K562 (cell line): ENCODE data around the gene ZNF740. TPM values are rescaled to one million over a fixed set of nuclear protein-coding genes. Genes with fewer than 3 reads are reported as not detected.

ENCODE experiments used
- CBX3 ChIP-seq, 2 experiments: IDR thresholded peaks; 1 replicate in 1 of 2; 2 replicates in 1 of 2; pipeline ENCODE4 v1.6.1; 2012; ENCODE audit warnings: inconsistent platforms in 2 of 2, low read length in 2 of 2, borderline replicate concordance in 1 of 2, control low read depth in 1 of 2
- CCNT2 ChIP-seq: IDR thresholded peaks from 2 replicates; pipeline ENCODE4 v1.6.1; 2011; ENCODE audit warnings: borderline replicate concordance, low read depth, mild to moderate bottlenecking, moderate library complexity, mixed read lengths, low read length; ENCODE audit not compliant: insufficient read length; ENCODE audit errors: extremely low read depth
- CREB1 ChIP-seq, 2 experiments: sonication (generic) in 1 of 2; formaldehyde crosslinking in 1 of 2; IDR thresholded peaks; 2 replicates each; pipeline versions ENCODE4 v1.6.1 to v1.8.0; 2012 to 2022; ENCODE audit warnings: inconsistent platforms in 1 of 2, mild to moderate bottlenecking in 1 of 2, missing genetic modification reagents in 1 of 2, moderate library complexity in 1 of 2
- FOXA3 ChIP-seq, 2 experiments: fragments of 450-650 bp in 1 of 2; sonication (generic) in 1 of 2; formaldehyde crosslinking; IDR thresholded peaks in 1 of 2; conservative IDR thresholded peaks in 1 of 2; 2 replicates each; pipeline versions ENCODE4 v1.4.0 to v1.8.0; 2020 to 2022; ENCODE audit warnings: mild to moderate bottlenecking in 2 of 2, missing genetic modification reagents in 1 of 2
- FOXO4 ChIP-seq: fragments of 450-650 bp; formaldehyde crosslinking; IDR thresholded peaks from 2 replicates; pipeline ENCODE4 v1.4.0; 2020; ENCODE audit warnings: mild to moderate bottlenecking, moderate library complexity
- GTF2A2 ChIP-seq: IDR thresholded peaks from 2 replicates; pipeline ENCODE4 v1.6.1; 2016; ENCODE audit warnings: mild to moderate bottlenecking, missing genetic modification characterization, missing compliant biosample characterization
- HCFC1 ChIP-seq: IDR thresholded peaks from 2 replicates; pipeline ENCODE4 v1.6.1; 2012; ENCODE audit warnings: low read depth, low read length, improper control_type of control experiment
- KLF6 ChIP-seq: fragments of 250-450 bp; sonication (Bioruptor Pico); IDR thresholded peaks from 2 replicates; pipeline ENCODE4 v1.4.0; 2020; ENCODE audit warnings: mild to moderate bottlenecking, moderate library complexity, borderline replicate concordance
- LARP7 ChIP-seq: fragments of 450-650 bp; IDR thresholded peaks from 2 replicates; pipeline ENCODE4 v1.6.1; 2016
- RB1 ChIP-seq: fragments of 450-650 bp; IDR thresholded peaks from 2 replicates; pipeline ENCODE4 v1.6.1; 2017; ENCODE audit warnings: low read depth, mild to moderate bottlenecking
- SAP30 ChIP-seq: fragments of 200-600 bp; sonication (generic); IDR thresholded peaks from 2 replicates; pipeline ENCODE4 v1.6.1; 2012; ENCODE audit warnings: borderline replicate concordance, low read depth, mild to moderate bottlenecking, moderate library complexity, low read length, control low read depth, inconsistent platforms; ENCODE audit not compliant: insufficient read depth, poor library complexity, severe bottlenecking
- SP2 ChIP-seq: IDR thresholded peaks from 2 replicates; pipeline ENCODE4 v1.6.1; 2011; ENCODE audit warnings: mild to moderate bottlenecking, low read depth, low read length, moderate library complexity; ENCODE audit not compliant: poor library complexity, severe bottlenecking; ENCODE audit errors: extremely low read depth
- TCF3 ChIP-seq: sonication (generic); formaldehyde crosslinking; IDR thresholded peaks from 2 replicates; pipeline ENCODE4 v1.4.0; 2020; ENCODE audit warnings: mild to moderate bottlenecking, missing genetic modification reagents
- TCFL5 ChIP-seq: fragments of 250-450 bp; sonication (Bioruptor Pico); conservative IDR thresholded peaks from 2 replicates; pipeline ENCODE4 v1.6.1; 2021; ENCODE audit warnings: mild to moderate bottlenecking, moderate library complexity, matching md5 sums
- ZBTB11 ChIP-seq, 3 experiments: fragments of 200-800 bp in 1 of 3; fragments of 250-450 bp in 1 of 3; fragments of 450-650 bp in 1 of 3; sonication (Bioruptor Pico) in 1 of 3; sonication (Bioruptor generic) in 1 of 3; formaldehyde crosslinking in 1 of 3; IDR thresholded peaks; 2 replicates each; pipeline versions ENCODE4 v1.6.1 to v1.8.0; 2016 to 2022; ENCODE audit warnings: mild to moderate bottlenecking in 2 of 3, missing genetic modification characterization in 2 of 3, missing compliant biosample characterization in 1 of 3, moderate library complexity in 1 of 3
- ZNF217 ChIP-seq: sonication (generic); formaldehyde crosslinking; IDR thresholded peaks from 2 replicates; pipeline ENCODE4 v1.8.0; 2022; ENCODE audit warnings: mild to moderate bottlenecking, missing genetic modification reagents
- ZNF274 ChIP-seq: IDR thresholded peaks from 2 replicates; pipeline ENCODE4 v1.6.1; 2011; ENCODE audit warnings: low read depth, mild to moderate bottlenecking, low read length, moderate library complexity, borderline replicate concordance
- ZNF395 ChIP-seq: fragments of 200-800 bp; sonication (Bioruptor generic); IDR thresholded peaks from 2 replicates; pipeline ENCODE4 v1.6.1; 2017; ENCODE audit warnings: missing genetic modification characterization, missing compliant biosample characterization
- ZNF707 ChIP-seq: fragments of 250-450 bp; sonication (Bioruptor Pico); conservative IDR thresholded peaks from 2 replicates; pipeline ENCODE4 v1.8.0; 2022; ENCODE audit warnings: inconsistent platforms, mild to moderate bottlenecking, moderate library complexity
- polyA plus RNA-seq, 8 experiments: library from polyadenylated mRNA; depleted of rRNA in 4 of 8; stranded (reverse) in 5 of 8; unstranded in 3 of 8; fragments of >200 nt; fragmentation: Nextera tagmentation in 2 of 8; fragmentation: Illumina TruSeq in 1 of 8; extraction: Ambion mirVana in 2 of 8; extraction: Trizol in 1 of 8; gene quantifications; 2 replicates each; pipeline versions ENCODE4 v1.2.1 to v1.2.3, GENCODE V29; 2011 to 2014; ENCODE audit warnings: inconsistent platforms in 1 of 8, missing spikeins in 1 of 8
- total RNA-seq, 7 experiments: library from RNA; depleted of rRNA in 6 of 7; stranded (reverse); fragments of >200 nt in 6 of 7; fragmentation: Illumina TruSeq in 2 of 7; extraction: Trizol in 2 of 7; gene quantifications; 2 replicates each; pipeline versions ENCODE4 v1.2.1 to v1.2.3, GENCODE V29; 2011 to 2021; ENCODE audit warnings: low replicate concordance in 1 of 7

ZNF740 gene
- total and polyA plus RNA-seq, 9 of the 15 experiments (the other 6 are each of a cell fraction or from before 2014, with no cell fraction given) = 0.57 to 46.4 (median 18.6) TPM

GRCh38 chr12:53220694-53221202 is 40.2 kb downstream of the ZNF740 start (continued):
- 0 out of 4 replicates have a peak, but pooled peaks of 1 of the 2 experiments have one; percentile 26 for TF ChIP-seq FOXA3 (CRISPR knock-in tag; conservative IDR thresholded peaks at IDR 0.05 in 1 of 2, IDR thresholded peaks at IDR 0.05 in 1 of 2)
- no peak for TF ChIP-seq SP2
- no peak for TF ChIP-seq FOXO4
- no peak for TF ChIP-seq ZNF707 (CRISPR knock-in tag)
- TF ChIP-seq CREB1 (IDR thresholded peaks at IDR 0.05) = no peak
- TF ChIP-seq CREB1 (CRISPR knock-in tag; IDR thresholded peaks at IDR 0.05) = 0 out of 2 replicates have a peak, but pooled peaks have one; percentile 22
- TF ChIP-seq ZNF217 (CRISPR knock-in tag) = no peak
- TF ChIP-seq ZNF395 (CRISPR knock-in tag) = peak; percentile 65; the same call in 1 of the 2 replicates
- TF ChIP-seq GTF2A2 (tag) = no peak
- TF ChIP-seq ZNF274 = no peak
- TF ChIP-seq LARP7 = no peak
- TF ChIP-seq TCFL5 (CRISPR knock-in tag) = no peak
- no peak for TF ChIP-seq SAP30
- TF ChIP-seq CBX3 (IDR thresholded peaks at IDR 0.05; ENCODE audit: borderline replicate concordance in 1 of 2, low read length in 2 of 2) = 0 out of 3 replicates have a peak, but pooled peaks of 1 of the 2 experiments have one; percentile 1
- 0 out of 2 replicates have a peak, but pooled peaks have one; percentile 0 for TF ChIP-seq HCFC1
- TF ChIP-seq TCF3 (CRISPR knock-in tag) = 0 out of 2 replicates have a peak, but pooled peaks have one; percentile 7
- TF ChIP-seq ZBTB11 (CRISPR knock-in tag; IDR thresholded peaks at IDR 0.05) = 0 out of 6 replicates have a peak, but pooled peaks of 1 of the 3 experiments have one; percentile 20
- TF ChIP-seq RB1 = peak; percentile 36; the same call in 1 of the 2 replicates
- no peak for TF ChIP-seq KLF6 (CRISPR knock-in tag)
- peak; percentile 38 for TF ChIP-seq CCNT2
